Activated CD4-positive, alpha-beta T cell treated with anti-CD3 and anti-CD28 coated beads, Interleukin-2, amount 50 U/mL, for 48 hours (primary cell): ENCODE results near the gene SOX30.
"Not testable (repeated sequence)": the region's sequence is repeated elsewhere in the genome, so short reads cannot be mapped to it uniquely, and the experiment has no call there.

Experiments
- DNase-seq, 2 experiments: peaks; one replicate each; pipeline ENCODE4 v3.0.0-alpha.2; 2020

SOX30 gene

GRCh38 chr5:157652377-157652692, at the start of gene SOX30:
Gene SOX30 (minus strand): TSS chr5:157652438. CDS start chr5:157652078, 360 bp downstream.
- no peak for DNase-seq

DNA sequence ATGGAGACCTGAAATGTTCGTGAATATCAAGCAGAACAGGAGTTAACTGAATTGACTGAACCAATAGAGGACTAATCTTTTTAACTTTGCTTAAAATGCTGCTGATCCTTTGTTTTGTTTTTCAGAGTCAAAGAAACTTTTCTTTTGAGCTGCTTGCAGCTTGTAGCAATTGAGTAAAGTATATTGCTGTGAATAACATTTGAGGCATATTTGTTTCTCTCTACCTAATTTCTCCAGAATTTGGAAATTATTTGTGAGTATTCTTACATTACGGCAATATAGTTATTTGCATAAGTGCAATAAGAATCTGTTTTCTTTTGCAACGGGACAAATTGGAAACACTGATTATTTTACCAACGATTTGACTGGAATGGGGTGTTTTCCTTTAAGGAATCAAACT, 46.4 kb upstream of the SOX30 start:
- DNase-seq = not testable (repeated sequence)

DNA sequence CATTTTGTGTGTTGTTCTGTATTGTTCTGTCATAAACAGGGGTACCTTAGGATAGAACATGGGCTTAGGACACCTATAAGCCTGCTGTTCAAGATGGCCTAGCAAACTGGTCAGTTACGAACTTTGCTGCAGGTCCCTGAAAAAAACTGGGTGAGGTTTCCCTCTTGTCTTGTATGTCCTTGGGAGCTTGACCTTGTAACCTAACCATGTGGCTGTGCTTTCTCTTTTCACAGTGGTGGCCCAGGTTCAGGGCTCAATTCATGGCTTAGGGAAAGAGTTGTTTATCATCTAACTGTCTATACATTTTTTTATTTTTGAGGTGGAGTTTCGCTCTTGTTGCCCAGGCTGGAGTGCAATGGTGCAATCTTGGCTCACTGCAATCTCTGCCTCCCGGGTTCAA, 43.9 kb upstream of the SOX30 start:
- DNase-seq = not testable (repeated sequence)

- DNase-seq = not testable (repeated sequence)
Measured at GRCh38 chr5:157693816-157694215, 41.6 kb upstream of the SOX30 start.

DNA sequence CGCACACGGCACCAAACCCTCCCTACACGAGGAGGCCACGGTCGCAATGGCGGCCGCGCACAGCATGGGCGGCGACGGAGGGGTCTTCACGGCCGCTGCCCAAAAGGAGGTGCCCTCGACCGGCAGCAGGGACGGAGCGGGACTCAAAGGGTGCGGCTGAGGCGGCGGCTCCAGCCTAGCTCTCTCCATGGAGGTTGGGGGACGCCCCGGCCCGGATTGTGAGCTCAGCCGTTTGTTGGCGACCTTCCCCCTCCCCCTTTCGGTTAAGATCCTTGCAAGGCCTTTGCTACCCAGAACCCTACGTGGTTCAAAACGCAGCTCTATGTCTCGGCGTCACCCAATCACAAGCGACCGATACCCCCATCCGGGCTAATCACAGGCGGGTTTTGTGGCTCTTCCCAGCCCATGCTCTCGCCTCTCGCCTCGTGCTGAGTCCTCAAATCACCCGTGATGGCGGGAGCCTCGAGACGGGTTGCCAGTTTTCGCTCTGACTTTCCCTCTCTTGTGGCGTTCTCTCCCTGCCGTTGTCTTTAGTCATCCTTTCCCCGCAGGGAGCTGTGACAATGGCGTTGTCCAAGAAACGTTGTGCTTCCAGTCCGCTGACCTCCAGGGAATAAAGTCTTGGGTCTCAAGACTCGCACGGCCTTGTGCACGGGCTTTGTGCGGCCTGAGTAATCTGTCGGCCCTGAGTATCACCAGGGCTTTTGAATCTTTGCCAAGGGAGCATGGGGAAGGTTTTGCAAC, 38.6 kb upstream of the SOX30 start:
- DNase-seq = no peak

DNA sequence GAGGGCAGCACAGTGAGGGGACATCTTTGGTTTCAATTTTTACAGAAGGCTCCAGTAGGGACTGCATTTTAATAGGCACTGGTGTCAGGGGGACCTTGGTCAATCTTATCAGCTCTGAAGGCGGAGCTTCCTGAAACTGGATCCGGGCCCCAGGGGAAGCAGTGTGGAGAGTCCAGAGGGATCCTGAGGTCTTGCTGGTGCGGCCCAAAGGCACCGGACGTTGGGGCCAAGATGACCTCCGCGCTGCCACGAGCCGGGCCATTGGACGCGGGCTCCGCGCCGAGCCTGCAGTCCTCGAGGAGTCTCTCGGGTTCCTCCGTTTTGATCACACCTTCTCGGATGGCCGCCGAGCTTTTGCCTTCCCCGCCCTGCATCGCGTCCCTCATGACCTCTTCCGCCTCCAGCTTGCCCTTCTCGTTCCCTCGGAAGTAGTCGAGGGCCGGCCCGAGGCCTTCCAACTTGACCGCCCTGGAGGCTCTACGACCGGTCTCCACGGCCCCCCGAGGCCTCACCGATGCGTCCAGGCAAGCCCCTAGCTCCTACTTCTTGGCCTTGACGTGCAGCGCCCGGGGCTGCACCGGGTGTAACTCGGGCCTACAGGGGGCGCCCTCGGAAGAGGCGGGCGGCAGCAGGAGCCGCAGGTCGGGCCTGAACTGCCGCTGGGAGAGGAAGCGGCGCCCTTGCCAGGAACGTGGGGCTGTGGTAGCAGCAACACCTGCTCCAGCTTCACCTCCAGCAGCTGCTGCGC, 37.9 kb upstream of the SOX30 start:
- peak; percentile 43 to 50 for DNase-seq

DNA sequence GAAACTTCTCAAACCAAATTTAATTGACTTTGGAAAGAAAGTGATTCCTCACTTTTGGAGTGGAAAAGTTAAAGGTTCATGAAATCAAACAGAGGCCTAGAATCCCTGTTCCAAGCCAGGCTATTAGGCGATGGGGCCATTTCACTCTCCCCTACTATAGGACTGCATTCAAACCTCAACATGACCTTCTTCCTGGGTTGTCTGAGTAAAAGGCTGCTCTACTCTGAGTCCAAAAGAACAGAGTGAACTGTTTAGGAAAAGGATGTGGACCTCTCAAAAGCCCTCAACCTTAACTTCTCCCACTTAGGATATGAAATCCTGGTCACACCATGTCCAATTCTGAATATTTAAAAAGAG, 34.9 kb upstream of the SOX30 start:
- DNase-seq = no peak

- DNase-seq = not testable (repeated sequence)
Measured at GRCh38 chr5:157686276-157687197, 34.3 kb upstream of the SOX30 start.

- no peak for DNase-seq
Measured at GRCh38 chr5:157682257-157682656, 30.0 kb upstream of the SOX30 start.

DNA sequence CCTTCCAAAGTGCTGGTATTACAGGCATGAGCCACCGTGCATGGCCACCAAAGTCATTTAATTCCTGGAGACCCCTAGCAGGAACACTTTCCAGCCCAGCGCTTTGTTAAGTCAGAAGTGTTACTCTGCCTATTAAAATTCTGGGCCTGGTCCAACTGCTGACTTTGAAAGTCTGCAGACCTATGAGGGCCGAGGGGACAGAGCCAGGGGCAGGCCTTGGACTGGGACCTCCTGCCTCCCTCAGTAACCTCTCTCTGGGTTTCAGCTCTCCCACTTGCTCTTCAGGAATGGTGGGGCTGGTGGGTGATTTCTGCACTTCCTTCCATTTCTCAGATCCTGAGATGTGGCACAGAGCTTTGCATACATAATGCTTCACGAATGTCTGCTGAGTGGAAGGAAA, 28.8 kb upstream of the SOX30 start:
- no peak for DNase-seq

GRCh38 chr5:157680239-157680638, 28.0 kb upstream of the SOX30 start:
- no peak for DNase-seq

GRCh38 chr5:157679801-157680200, 27.6 kb upstream of the SOX30 start:
- no peak for DNase-seq

DNA sequence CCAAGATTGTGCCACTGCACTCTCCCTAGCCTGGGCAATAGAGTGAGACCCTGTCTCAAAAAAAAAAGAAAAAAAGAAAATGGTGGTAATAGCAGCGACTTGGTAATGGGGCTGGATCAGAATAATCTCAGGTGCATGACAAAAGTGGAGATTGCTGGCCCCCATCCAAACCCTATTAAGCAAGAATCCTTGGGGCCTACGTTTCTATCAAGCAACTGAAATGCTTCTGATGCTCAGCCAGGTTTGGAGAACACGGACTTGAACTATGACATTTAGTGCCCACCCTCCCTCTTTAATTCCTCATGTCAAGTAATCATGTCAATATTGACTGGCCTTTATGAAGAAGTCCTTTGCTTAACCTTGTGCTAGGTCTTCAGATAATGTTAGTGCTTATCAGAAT, 25.7 kb upstream of the SOX30 start:
- no peak for DNase-seq

GRCh38 chr5:157674351-157674750, 22.1 kb upstream of the SOX30 start:
- DNase-seq = not testable (repeated sequence)

DNA sequence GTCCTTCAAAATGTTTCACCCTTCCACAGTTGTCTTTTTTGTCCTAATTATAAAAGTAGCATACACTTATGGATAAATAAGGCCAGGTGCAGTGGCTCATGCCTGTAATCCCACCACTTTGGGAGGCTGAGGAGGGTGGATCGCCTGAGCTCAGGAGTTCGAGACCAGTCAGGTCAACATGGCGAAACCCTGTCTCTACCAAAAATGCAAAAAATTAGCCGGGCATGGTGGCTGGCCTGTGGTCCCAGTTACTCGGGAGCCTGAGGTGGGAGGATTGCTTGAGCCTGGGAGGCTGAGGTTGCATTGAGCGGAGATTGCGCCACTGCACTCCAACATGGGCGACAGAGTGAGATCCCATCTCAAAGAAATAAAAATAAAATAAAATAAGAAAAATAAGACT, 20.7 kb upstream of the SOX30 start:
- DNase-seq = no peak

- no peak for DNase-seq
Measured at GRCh38 chr5:157671592-157672330, 19.5 kb upstream of the SOX30 start.

GRCh38 chr5:157670662-157671591, 18.7 kb upstream of the SOX30 start, which contains the start of gene C5orf52:
Gene C5orf52 (plus strand): TSS chr5:157671533. CDS start chr5:157671615, 82 bp downstream.
- peak; percentile 30 to 34 for DNase-seq

DNA sequence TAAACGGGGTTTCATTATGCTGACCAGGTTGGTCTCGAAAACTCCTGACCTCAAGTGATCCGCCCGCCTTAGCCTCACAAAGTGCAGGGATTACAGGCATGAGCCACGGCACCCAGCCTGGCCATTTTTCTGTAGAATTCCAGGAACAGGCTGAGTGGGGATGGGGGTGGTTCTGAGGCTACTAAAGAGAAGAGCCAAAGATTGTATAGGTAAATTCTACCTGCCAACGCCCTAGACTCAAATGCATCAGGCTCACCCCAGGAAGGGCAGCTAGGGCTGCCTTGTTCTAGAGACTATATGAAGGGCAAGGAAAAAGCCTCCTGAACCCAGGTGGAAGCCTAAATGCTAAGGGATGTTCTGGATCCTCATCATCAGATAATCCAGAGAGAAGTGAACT, 17.5 kb upstream of the SOX30 start:
- DNase-seq = no peak

DNA sequence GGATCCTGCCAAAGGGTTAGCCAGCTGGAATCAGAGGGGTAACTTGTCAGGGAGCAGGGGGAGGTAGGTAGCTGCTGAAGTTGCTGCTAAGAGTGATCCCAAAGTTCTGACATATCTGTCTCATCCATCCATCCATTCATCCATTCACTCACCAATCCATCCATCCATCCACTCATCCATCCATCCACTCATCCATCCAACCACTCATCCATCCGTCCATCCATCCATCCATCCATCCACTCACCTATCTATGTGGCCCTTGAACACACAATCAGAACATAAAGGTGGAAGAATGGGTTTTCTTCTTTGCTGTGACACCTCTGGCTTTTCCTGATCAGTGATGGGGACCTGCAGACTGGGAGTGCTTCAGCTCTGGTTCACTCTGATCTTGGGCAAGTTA, 16.1 kb upstream of the SOX30 start:
- DNase-seq = no peak

GRCh38 chr5:157665467-157666070, 13.3 kb upstream of the SOX30 start:
- DNase-seq = no peak
